ENCODE data around the gene NDUFV3. TPM values are rescaled to one million over a fixed set of nuclear protein-coding genes. Genes with fewer than 3 reads are reported as not detected.
"Not testable (repeated sequence)": the region's sequence is repeated elsewhere in the genome, so short reads cannot be mapped to it uniquely, and the experiment has no call there.

The NDUFV3 gene
- polyA plus RNA-seq, 5 donors = 35.6 to 43.6 (median 37.6) TPM

DNA sequence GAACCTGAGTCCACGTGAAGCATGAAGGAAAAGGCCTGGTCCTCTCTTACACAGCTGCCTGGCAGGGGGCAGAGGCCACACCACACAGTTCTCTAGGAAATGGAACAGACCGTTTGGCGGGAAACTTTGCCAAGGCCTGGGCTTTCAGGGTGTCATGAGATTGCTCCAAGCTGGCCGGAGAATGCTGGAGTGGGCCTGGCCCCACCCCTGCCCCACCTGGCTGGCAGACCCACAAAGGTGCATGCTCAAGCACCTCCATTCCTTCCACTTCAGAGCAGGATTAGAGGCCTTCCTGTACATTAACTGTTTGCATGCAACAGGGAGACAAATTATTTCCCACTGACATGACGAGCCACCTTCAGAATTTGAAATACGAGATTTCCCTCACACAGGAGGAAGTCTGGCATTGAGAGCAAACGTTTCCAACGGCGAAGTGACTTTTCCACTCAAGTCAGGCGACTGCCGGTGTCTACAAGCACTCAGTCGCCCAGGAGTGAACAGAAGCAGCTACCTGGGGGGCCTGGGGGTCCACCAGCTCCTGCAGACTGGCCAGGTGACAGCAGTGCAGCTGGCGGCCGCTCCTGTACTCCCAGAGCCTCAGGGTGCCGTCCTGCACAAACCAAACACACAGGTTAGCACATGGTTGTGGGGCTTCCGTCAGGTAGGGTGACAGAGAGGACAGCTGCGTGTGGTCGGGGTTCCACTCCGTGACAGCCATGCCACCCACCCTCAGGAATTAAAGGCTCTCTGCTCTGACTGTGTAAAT is 37.8 kb upstream of the NDUFV3 start:
- DNase-seq = peak; percentile 22 to 38

DNA sequence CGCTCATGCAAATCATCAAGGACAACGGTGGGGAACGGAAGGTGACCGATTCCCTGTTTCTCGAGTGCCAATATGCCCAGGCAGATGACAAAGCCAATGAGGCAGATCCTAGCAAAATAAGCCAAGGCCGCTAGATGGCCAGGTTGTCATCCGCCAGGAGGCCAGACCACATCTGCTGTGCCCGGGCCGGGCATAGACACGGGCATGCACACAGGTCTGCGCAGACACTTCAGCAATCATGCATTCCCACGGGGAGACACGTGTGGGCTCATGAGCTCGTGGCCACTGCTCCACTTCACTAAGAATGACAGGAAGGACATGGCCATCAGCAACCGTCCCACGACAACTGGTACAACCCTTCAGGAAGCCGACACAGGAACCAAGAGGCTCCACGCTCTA is 37.2 kb upstream of the NDUFV3 start:
- no peak for DNase-seq

DNA sequence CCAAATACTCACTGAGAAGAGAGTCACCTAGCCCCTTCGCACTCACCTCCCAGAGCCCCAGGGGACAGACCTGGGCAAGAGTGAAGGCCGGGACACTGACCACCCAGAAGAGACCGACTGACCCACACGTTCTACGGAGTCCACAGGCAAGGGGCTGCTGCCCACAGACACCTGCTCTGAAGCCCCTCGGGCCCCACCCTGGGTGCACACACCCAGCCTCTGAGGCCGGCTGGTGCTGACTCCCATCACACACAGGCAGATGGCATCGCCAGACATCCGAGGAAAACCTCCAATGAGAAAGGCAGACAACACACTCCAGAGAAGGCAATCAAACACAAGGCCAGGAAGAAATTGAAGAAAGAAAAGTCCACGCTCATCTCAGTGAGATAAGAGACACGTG is 35.9 kb upstream of the NDUFV3 start:
- DNase-seq = no peak

DNA sequence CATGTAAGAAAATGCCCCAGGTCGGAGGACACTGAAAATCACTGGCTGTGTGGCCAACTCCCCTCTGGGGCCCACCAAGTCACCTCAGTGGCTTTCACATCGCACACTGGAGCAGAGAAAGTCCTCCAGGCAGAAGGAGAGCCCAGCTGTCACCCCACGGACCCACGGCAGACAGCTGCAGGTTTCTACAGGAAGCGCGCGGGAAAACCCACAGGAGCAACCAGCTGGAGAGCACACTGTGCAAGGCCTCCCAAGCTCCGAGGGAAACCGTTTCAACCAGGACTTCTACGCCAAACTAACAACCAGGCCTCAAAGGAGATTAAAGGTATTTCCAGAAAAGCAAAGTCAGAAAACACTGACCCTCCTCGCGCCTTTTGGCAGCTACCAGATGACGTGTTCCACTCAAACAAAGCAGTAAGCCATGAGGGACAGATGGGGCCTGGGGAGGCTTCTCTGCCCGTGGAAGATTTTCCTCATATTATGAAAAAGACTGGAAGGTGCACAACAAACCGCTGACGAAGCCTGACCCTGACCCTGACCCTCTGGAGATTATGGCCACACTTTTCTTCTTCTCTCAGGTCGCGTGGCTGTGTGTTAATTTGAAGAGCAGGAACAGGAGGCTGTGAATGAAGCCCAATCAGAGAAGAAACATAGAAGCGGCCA is 34.8 kb upstream of the NDUFV3 start:
- DNase-seq = no peak

DNA sequence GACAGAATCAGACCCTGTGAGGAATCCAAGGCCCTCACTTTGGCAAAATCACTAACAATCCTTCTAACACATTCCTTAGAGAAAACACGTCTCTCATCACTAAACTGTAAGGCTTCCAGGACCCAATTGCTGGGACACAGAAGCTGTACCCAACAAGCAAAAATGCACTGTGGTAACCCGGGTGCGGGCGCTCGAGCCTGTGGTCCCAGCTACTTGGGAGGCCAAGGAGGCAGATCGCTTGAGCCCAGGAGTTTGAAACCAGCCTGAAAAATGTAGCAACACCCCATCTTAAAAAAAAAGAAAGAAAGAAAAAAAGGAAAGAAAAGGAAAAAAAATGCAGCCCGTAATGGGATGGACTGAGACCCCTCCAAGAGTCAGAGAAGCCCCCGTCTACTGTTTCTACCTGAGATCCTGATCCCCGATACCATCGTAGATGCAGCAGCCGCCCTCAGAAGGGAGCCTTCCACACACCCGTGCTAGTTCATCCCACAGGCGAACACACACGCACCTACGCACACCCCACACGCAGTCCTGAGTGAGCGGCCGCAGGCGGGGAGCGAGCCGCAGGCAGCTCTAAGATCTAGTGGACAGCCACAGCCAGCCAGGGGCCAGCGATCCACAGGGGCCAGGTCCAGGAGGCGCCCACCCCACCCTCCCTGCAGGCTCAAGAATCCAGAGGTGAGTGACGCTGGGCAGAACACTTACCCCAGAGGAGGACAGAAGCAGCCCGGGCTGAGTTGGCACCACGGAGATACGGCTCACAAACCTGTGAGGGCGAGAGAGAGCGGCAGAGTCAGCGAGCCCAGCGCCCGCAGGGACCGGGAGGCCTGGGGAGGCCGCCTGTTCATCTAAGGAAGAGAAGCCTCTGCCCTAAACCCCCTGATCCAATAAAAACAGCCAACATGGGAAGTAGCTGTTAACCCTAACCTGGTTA is 33.9 kb upstream of the NDUFV3 start:
- no peak for DNase-seq

DNA sequence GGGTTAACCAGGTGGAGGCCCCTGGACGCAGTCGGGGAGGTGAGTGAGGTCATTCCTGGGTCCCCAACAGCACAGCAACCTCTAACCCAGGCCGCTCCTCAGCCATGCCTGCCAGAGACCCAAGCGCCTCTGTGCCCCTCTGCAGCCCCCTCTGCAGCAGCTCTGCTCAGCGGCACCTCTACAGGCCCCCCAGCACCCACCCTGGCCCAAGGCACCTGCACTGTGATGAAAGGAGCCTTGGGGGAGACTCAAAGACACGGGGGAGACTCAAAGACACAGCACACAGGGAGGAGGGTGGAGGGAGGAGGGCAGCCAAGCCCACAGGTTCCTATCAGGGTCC is 33.2 kb upstream of the NDUFV3 start:
- no peak for DNase-seq

DNA sequence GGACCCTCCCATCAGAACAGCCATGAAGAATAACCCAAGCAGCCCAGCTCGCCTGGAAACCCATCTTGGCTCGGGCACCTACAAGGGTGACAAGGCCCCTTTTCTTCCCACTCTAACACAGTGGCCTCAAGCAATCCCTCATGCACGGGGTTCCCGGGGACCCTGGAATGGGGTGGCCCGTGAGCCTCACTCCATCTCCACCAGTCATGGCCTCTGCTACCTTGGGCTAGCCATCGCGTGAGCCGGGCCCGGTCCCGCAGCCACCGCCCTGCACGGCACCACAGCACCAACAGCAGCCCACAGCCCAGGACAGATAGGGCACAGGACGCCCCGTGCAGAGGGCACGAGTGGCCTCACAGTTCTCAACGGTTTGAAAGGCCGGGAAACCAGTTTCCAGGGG is 32.8 kb upstream of the NDUFV3 start:
- DNase-seq = no peak

DNA sequence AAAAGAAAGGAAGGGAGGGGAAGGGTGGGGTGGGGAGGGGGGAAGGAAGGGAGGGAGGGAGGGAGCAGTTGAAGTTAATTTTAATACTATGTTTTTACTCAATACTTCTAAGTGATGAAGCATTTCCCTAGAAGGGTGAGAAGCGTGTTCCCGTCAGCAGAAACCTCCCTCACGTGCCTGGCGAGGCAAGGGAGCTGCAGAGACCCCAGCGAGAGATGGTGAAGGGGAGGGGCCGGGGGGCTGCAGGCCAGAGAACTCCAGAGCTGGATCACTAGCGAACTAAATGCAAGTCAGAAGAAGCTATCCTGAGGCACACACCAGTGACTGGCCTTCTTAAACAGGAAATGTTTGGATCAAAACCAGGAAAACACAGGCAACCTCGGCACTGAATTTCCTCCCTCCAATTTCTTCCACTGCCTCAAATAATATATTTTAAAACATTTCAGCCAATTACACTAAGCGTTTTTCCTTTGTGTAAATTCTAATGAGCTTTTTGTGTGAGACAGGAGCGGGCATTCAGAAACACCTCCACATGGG is 31.7 kb upstream of the NDUFV3 start:
- DNase-seq = no peak

DNA sequence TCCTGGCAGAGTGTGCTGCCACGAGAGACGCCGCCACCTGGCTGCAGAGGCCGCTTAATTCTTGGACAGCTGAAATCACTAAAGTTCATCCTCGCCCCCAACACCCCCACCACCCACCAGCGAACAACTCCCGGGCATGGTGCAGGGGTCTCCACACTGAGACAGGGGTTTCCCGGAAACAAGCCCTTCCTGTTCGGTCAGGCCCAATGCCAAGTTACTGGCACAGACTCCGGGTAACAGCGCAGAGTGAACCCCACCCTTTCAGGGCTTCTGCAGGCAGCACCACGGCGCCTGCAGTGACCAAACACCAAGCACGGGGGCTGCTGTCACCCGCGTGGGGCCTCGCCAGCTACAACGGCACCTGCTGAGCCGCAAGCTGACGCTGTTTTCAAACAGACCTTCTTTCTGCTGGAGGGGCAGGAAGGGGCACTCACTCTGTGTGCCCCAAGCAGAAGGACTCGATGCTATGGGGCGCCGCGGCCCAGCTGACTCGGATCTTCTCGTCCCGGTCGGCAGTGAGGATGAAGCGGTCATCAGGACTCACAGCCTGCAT is 31.2 kb upstream of the NDUFV3 start:
- DNase-seq = no peak

DNA sequence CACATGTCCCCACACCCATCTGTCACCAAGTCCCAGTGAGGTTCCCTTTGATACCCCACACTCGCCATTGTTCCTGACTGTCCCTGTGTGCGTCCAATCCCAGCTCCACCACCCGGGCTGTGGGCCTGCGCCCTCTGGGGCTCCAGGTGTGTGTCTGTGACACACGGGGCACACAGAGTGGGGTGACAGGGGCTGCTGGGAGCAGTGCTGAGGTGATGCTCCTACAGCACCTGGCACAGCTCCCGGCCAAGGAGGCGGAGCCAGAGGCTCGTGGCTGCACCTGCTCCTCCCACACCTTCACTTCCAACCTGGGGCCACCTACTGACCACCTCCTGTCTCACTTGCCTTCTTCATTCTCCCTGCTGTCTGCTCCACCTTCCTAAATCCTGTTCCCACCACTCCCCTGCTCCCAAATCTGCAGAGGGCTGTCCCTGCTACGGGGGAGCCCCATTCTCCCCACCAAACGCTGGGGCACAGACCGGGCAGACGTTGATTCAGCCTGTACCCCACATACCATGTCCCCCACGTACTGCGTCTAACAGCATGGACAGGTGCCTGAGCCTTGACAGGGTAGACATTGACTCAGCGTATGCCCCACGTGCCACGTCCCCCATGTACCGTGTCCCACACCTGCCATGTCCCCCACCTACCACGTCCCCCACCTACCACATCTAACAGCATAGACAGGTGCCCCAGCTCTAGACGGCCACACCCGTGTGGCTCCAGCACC is 30.2 kb upstream of the NDUFV3 start:
- DNase-seq = no peak

DNA sequence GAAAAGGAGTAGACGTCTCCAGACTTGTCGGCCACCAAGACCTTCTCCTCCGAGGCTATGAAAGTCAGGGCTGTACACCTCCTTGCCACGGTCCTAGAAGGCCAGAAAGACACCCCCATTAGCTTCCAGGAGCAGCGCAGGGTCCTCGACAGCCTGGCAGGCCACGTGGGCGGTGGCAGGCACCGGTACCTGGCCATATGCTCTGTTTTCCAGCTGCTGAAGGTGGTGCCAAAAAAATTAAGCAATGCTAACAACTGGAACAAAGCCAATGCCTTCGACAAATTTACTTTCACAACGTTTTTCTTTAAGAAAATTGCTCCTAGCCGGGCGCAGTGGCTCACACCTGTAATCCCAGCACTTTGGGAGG is 29.6 kb upstream of the NDUFV3 start:
- no peak for DNase-seq

DNA sequence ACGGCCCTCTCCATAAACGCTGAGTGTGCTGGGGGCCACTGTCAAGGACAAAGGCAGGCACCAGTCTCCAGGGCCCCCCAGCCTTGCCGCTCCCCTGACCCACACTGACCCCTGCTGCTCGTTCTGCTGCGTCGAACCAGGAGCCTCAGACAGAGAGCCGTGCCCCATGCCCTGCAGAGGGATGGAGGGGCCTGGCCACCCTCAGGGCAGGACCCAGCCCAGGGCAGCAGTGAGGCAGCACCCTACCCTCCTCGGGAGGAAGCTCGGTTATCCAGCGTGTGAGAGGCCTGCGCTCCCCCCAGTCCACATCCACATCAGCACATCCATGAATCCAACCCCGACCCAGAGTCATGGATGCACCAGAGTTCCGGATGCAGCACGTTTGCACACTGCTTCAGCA is 28.8 kb upstream of the NDUFV3 start:
- DNase-seq = no peak

DNA sequence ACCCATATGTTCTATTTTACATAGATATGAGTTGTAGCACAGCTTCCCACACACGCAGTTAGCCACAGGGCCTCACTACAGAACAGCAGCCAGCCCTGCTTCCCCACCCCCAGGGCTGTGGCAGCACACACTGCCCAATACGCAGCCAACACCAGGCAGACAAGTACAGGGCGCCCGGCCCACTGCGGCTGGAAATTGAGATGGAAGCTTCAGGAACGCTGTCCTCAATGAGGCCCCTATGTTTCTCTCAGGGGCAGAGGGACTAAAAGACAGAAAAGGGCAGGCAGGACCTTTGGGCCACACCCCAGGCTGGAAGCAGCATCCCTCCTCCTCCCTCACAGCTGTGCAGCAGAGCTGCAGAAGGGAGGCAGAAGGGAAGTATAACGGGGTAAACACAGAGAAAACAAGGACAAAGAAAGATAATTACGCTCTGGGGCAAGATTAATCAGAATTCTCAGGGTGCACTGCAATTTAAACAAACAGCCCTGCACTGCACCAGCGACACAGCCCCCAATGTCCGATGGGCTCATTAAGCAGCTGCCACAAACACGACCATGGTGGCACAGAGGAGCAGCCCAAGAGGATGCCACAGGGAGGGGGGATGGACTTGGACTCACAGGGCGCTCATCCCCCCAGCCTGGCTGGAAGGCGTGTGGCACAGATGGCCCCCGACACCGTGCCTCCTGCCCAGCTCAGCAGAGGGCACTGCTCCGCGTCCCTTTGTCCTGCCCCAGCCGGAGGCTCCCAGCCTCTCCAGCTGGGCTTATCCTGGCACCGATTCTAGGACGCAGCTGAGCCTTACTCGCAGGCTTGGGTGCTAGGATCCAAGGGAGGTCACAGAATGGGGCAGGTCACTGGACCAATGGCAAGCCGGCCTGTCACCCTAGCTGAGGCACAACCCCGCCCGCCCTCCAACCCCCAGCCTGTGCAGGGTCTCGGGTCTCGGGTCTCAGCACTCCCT is 28.0 kb upstream of the NDUFV3 start:
- DNase-seq = no peak

DNA sequence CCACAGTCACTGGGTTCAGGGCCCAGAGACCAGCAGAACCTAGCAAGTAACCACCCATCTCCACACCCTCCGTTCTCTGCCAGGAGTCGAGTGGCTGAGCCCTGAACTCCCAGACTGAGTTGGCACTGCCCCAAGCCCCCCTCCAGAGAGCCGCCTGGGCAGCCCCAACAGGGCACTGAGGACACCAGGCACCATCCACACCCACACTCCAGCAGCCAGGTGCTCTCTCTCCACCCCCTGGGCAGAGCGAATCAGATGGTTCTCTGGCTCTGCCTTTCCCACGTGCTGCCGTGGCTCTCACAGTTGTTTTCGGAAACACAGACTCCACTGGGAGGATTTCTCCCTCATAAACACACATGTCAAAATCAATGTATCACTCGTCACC is 27.3 kb upstream of the NDUFV3 start:
- no peak for DNase-seq

DNA sequence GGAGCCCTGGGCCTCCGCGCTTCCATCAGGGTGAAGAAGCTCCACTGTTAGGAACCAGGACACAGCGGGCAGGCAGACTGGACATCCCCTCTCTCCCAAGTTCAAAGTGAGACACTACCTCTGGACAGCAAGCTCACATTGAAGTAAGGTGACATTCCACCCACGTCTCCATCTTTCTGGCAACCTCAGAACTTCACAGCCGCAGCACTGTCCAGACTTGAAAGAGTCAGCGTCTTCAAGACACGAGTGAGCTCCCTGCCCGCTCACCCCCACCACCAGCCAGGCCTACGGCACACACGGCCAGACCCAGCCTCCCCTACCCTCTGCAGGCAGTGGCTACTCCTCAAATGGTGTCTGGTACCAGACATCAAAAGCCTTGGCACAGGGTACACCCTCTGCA is 24.9 kb upstream of the NDUFV3 start:
- DNase-seq = no peak

DNA sequence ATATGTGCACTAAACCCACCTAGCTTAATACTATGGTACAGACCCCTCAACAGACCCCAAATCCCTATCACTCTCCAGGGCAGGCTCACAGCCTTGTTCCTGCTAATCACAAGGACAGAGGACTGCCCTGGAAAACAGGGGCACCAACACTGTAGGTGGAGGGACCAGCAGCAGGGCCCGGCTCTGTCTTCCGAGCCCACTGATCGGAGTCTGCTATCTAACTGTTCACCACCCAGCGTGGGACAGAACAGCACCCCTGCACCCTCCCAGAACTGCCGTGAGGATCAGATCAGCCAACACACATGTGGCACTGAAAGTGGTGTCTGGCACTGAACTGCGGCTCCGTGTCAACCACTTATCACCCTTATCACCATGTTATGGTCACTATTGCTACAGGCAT is 20.0 kb upstream of the NDUFV3 start:
- DNase-seq = no peak

DNA sequence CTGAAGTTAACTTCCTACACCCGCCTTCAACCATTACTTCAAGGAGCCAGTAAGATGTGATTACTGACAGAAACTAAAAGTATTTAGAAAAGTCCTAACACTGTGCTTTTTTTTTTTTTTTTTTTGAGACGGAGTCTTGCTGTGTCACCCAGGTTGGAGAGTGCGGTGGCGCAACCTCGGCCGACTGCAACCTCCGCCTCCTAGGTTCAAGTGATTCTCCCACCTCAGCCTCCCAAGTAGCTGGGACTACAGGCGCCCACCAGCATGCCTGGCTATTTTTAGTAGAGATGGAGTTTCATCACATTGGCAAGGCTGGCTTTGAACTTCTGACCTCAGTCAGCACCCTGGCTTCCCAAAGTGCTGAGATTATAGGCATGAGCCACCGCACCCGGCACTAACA is 17.3 kb upstream of the NDUFV3 start:
- DNase-seq = not testable (repeated sequence)

DNA sequence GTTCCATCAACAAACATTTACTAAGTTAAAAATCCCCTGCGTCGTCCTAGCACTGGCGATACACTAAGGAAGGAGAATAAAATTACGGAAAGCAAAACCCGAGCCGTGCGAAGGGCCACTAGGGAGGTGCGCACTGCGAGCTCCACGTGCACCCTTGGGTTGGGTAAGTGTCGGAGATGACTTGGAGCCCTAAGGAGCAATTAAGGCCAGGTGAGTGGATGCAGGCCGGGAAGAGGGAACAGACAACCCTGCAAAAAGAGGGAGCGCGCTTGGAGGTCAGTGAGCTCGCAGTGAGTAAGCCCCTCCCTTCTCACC is 14.5 kb upstream of the NDUFV3 start:
- no peak for DNase-seq

DNA sequence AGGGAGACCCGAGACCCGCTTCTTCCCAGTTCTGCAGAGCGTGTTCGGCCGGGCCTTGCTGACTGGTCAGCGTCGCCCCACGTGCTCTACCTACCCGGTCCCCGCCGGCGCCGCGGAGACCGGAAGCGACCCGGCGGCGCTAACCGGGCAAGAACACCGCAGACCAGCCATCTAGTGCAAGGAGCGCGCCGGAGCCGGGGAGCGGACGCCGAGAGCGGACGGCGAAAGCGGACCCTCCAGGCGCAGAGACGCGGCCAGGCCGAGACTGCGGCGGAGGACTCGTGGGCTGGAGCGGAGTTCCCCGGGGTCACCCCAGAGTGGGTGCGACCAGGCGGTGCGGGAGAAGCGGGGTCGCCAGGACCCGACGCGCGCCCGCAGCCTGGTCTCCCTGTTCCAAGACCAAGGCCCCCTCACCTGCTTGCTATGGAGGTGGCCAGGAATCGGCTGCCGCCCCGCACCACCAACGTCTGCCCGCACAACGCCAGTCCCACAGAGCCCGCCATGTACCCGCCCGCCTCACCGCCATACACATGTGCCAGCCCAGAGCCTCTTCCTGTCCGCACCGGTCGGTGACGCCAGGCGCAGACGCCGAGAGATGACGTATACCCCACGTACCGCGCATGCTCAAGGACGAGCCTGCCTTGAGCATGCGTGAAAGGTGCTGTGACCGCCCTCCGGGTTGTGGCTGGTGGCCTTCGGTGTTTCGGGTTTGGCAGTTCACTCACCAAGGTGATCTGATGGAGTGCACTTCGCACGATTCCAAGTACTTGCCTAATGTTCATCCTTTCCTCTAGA is 13.9 kb upstream of the NDUFV3 start, which contains the start of gene WDR4:
Gene WDR4, minus strand, starts transcription at position 547 of the 795 bp plus-strand sequence. Its CDS starts 44 bp downstream, at position 503.
- peak; percentile 98 for DNase-seq
